ENCODE measurements around the gene TMEM9.

The TMEM9 gene

GRCh38 chr1:201100169-201100930, 53.9 kb downstream of the TMEM9 start:
- DNase-seq: no peak

GRCh38 chr1:201098992-201099677, 55.1 kb downstream of the TMEM9 start:
- no peak for DNase-seq

- no peak for DNase-seq
Observed at GRCh38 chr1:201096977-201097856, 57.1 kb downstream of the TMEM9 start.

GRCh38 chr1:201096041-201096461, 58.2 kb downstream of the TMEM9 start:
- no peak for DNase-seq

- no peak for DNase-seq
Observed at GRCh38 chr1:201095581-201095980, 58.7 kb downstream of the TMEM9 start.

GRCh38 chr1:201094832-201095231, 59.4 kb downstream of the TMEM9 start:
- no peak for DNase-seq

GRCh38 chr1:201093962-201094361, 60.3 kb downstream of the TMEM9 start:
- DNase-seq: no peak

GRCh38 chr1:201093561-201093960, 60.7 kb downstream of the TMEM9 start:
- no peak for DNase-seq

GRCh38 chr1:201092738-201093137, 61.5 kb downstream of the TMEM9 start:
- no peak for DNase-seq

GRCh38 chr1:201091256-201091655, 63.0 kb downstream of the TMEM9 start:
- no peak for DNase-seq

GRCh38 chr1:201090541-201090940, 63.7 kb downstream of the TMEM9 start:
- DNase-seq: no peak

GRCh38 chr1:201089596-201089995, 64.7 kb downstream of the TMEM9 start:
- no peak for DNase-seq

- no peak for DNase-seq
Observed at GRCh38 chr1:201088901-201089525, 65.3 kb downstream of the TMEM9 start.

- no peak for DNase-seq
Observed at GRCh38 chr1:201088395-201088794, 65.9 kb downstream of the TMEM9 start.

- peak; percentile 38 for DNase-seq
Observed at GRCh38 chr1:201085902-201086735, 68.2 kb downstream of the TMEM9 start.
